Breast epithelium (tissue), 4 donors: ENCODE data around the gene ZDBF2. TPM values are rescaled to one million over a fixed set of nuclear protein-coding genes. Genes with fewer than 3 reads are reported as not detected.
"Not testable (repeated sequence)": the region's sequence is repeated elsewhere in the genome, so short reads cannot be mapped to it uniquely, and the experiment has no call there.

Source experiments
- DNase-seq, 2 donors: peaks; one replicate each; pipeline ENCODE4 v3.0.0-alpha.2; 2019; ENCODE audit warnings: low spot score in 2 of 2
- H3K27ac ChIP-seq, 2 donors: fragments of 200-600 bp; sonication (generic) in 1 of 2; one replicate each; pipeline ENCODE4 v1.5.1; 2016 to 2019; ENCODE audit warnings: mild to moderate bottlenecking in 1 of 2
- H3K27me3 ChIP-seq, 2 donors: fragments of 200-600 bp; sonication (generic) in 1 of 2; one replicate each; pipeline versions ENCODE4 v1.5.1 to v1.6.0; 2017 to 2019; ENCODE audit warnings: control low read depth in 1 of 2, mild to moderate bottlenecking in 1 of 2
- H3K36me3 ChIP-seq: fragments of 200-600 bp; one replicate; pipeline ENCODE4 v1.5.1; 2019
- H3K4me1 ChIP-seq, 2 donors: fragments of 200-600 bp; sonication (generic); one replicate each; pipeline ENCODE4 v1.5.1; 2016 to 2019; ENCODE audit warnings: control low read depth in 1 of 2
- H3K4me3 ChIP-seq, 3 donors: fragments of 200-600 bp; sonication (generic); 1 replicate in 2 of 3; 2 replicates in 1 of 3; pipeline ENCODE4 v1.5.1; 2016 to 2019; ENCODE audit warnings: mild to moderate bottlenecking in 3 of 3, moderate library complexity in 2 of 3
- H3K9me3 ChIP-seq, 2 donors: fragments of 200-600 bp; sonication (generic) in 1 of 2; one replicate each; pipeline ENCODE4 v1.5.1; 2016 to 2019; ENCODE audit warnings: control low read depth in 1 of 2
- POLR2A ChIP-seq: fragments of 450-650 bp; IDR thresholded peaks from one replicate; pipeline ENCODE4 v1.6.1; 2016; ENCODE audit warnings: antibody characterized with exemption, mild to moderate bottlenecking, moderate library complexity
- POLR2AphosphoS5 ChIP-seq, 3 donors: sonication (generic); formaldehyde crosslinking; IDR thresholded peaks; one replicate each; pipeline ENCODE4 v1.6.1; 2017; ENCODE audit warnings: antibody characterized with exemption in 3 of 3
- intact Hi-C: fragments of 100-400 bp; cut with DNase I; formaldehyde crosslinking; loops from one replicate; pipeline ENCODE4 v1.15.1; 2023; ENCODE audit warnings: low total_unique reads
- total RNA-seq, 3 donors: library from RNA; depleted of rRNA; stranded (reverse); fragments of >200 nt; gene quantifications; one replicate each; pipeline ENCODE4 v1.1.0, GENCODE V29; 2016
- TF ChIP-seq, protein P1 (sequence below), 3 donors: fragments of 450-650 bp; IDR thresholded peaks; one replicate each; pipeline ENCODE4 v1.5.1; 2016 to 2017; ENCODE audit warnings: antibody characterized with exemption in 3 of 3, mild to moderate bottlenecking in 3 of 3, moderate library complexity in 3 of 3

Gene ZDBF2
- total RNA-seq, 3 donors from 2014 or later, result 7.2 to 14.9 (median 10.2) TPM

DNA sequence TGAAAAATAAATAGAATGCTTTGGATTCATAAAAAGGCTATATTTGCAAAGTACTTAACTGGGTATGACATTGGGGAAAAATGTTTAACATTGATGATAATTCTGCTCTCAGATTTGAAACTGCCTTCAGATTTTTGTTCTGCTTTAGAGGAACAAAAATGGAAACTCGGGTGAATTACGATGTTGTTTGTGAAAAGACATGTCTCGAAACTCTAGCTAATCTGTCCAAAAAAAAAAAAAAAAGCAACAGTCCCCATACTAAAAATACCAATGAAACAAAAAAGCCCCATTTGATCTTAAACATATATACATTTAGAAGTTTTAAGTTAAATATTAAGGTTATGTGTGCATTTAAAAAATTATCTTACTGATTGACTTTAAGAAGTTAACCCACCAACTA, 3.0 kb downstream of the ZDBF2 start:
- Histone ChIP-seq H3K36me3 (no peaks in the 10 kb centered on the region), H3K4me3 (no peak overlapping the region), H3K27me3 (peaks cover 0 to 20% of the 10 kb centered on the region in 2 donors), H3K4me1 (no peaks in the 10 kb centered on the region), H3K9me3 (no peaks in the 10 kb centered on the region), H3K27ac (no peak overlapping the region)
- DNase-seq, result no peak
- no peak for TF ChIP-seq POLR2A
- TF ChIP-seq POLR2AphosphoS5 (IDR thresholded peaks at IDR 0.05), result no peak
- TF ChIP-seq, protein P1, sequence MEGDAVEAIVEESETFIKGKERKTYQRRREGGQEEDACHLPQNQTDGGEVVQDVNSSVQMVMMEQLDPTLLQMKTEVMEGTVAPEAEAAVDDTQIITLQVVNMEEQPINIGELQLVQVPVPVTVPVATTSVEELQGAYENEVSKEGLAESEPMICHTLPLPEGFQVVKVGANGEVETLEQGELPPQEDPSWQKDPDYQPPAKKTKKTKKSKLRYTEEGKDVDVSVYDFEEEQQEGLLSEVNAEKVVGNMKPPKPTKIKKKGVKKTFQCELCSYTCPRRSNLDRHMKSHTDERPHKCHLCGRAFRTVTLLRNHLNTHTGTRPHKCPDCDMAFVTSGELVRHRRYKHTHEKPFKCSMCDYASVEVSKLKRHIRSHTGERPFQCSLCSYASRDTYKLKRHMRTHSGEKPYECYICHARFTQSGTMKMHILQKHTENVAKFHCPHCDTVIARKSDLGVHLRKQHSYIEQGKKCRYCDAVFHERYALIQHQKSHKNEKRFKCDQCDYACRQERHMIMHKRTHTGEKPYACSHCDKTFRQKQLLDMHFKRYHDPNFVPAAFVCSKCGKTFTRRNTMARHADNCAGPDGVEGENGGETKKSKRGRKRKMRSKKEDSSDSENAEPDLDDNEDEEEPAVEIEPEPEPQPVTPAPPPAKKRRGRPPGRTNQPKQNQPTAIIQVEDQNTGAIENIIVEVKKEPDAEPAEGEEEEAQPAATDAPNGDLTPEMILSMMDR (IDR thresholded peaks at IDR 0.05), result no peak
- intact Hi-C loops, result no loop called here

DNA sequence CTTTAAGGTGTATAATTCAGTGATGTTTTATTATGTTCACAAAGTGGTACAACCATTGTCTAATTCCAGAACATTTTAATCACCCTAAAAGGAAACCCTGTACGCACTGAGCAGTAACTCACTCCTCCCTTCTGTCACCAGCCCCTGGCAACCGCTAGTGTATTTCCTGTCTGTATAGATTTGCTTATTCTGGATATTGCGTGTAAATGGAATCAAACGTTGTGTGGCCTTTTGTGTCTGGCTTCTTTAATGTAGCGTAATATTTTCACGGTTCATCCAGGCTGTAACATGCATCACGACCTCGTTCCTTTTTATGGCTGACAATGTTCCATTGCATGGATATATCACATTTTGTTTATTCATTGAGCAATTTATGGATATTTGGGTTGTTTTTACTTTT, 8.3 kb downstream of the ZDBF2 start:
- no peak for DNase-seq
- H3K9me3 ChIP-seq, result peaks cover 0 to 8% of the 10 kb centered on the region in 2 donors
- H3K4me1 ChIP-seq, result no peaks in the 10 kb centered on the region
- intact Hi-C loops, result no loop called here
- peaks cover 0 to 6% of the 10 kb centered on the region in 2 donors for H3K27me3 ChIP-seq
- TF ChIP-seq POLR2AphosphoS5 (IDR thresholded peaks at IDR 0.05) (no peak), POLR2A (no peak)
- TF ChIP-seq, protein P1 (IDR thresholded peaks at IDR 0.05), result no peak
- no peaks in the 10 kb centered on the region for H3K36me3 ChIP-seq
- no peak overlapping the region for H3K27ac ChIP-seq
- no peak overlapping the region for H3K4me3 ChIP-seq

DNA sequence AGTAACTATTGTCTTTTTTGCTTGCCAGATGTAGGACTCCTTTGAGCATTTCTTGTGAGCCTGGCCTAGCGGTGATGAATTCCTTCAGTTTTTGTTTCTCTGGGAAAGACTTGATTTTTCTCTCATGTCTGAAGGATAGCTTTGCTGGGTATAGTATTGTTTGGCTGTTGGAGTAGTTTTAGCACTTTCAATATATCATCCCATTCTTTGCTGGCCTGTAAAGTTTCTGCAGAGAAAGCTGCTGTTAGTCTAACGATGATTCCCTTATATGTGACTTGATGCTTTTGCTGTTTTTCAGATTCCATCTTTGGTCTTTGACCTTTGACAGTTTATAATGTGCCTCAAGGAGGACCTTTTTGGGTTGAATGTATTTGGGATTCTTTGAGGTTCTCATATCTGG, 12.7 kb downstream of the ZDBF2 start:
- DNase-seq, result no peak
- H3K36me3 ChIP-seq, result no peaks in the 10 kb centered on the region
- intact Hi-C loops, result no loop called here
- no peaks in the 10 kb centered on the region for H3K4me1 ChIP-seq
- H3K4me3 ChIP-seq, result no peak overlapping the region
- no peaks in the 10 kb centered on the region for H3K27me3 ChIP-seq
- H3K27ac ChIP-seq, result no peak overlapping the region
- TF ChIP-seq POLR2A (no peak), POLR2AphosphoS5 (IDR thresholded peaks at IDR 0.05) (no peak)
- TF ChIP-seq, protein P1 (IDR thresholded peaks at IDR 0.05), result no peak
- peaks cover 0 to 8% of the 10 kb centered on the region in 2 donors for H3K9me3 ChIP-seq

DNA sequence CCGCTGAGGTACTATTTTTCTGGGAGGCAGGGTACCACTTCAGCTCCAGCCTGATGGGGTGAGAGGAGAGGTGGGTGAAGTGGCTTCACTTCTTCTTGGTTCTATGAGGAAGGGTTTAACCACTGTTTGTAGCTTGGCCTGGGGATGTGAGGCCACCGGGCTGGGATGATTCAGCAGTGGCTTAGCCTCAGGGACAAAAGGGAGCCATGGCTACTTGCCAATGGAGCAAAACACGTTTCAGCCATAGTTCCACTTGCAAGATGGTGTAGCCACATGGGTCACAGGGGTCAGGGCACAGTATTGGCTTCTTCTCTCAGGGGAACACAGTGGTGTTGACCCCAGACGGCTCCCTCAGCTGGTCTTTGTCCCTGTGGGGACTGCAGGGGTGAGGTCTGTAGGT, 14.9 kb downstream of the ZDBF2 start:
- Histone ChIP-seq H3K4me1 (no peaks in the 10 kb centered on the region), H3K27ac (no peak overlapping the region), H3K9me3 (peaks cover 0 to 8% of the 10 kb centered on the region in 2 donors), H3K36me3 (no peaks in the 10 kb centered on the region), H3K4me3 (no peak overlapping the region), H3K27me3 (no peaks in the 10 kb centered on the region)
- TF ChIP-seq POLR2AphosphoS5 (IDR thresholded peaks at IDR 0.05) (no peak), POLR2A (no peak)
- TF ChIP-seq, protein P1 (IDR thresholded peaks at IDR 0.05), result no peak
- no peak for DNase-seq
- intact Hi-C loops, result no loop called here

DNA sequence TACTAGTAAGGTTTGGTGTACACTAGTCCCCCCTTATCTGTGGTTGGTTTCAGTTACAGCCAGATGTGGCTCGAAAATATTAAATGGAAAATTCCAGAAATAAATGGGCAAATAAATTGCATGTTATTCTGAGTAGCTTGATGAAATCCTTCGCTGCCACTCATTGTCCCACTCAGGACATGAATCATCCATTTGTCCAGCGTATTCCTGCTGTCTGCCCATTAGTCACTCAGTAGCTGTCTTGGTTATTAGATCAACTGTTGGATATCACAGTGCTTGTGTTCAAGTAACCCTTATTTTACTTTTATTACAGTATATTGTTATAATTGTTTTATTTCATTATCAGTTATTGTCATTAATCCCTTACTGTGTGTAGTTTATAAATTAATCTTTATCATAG, 21.7 kb downstream of the ZDBF2 start:
- Histone ChIP-seq H3K9me3 (no peaks in the 10 kb centered on the region), H3K4me1 (no peaks in the 10 kb centered on the region), H3K27me3 (no peaks in the 10 kb centered on the region), H3K27ac (no peak overlapping the region), H3K36me3 (no peaks in the 10 kb centered on the region), H3K4me3 (no peak overlapping the region)
- no peak for DNase-seq
- TF ChIP-seq, protein P1 (IDR thresholded peaks at IDR 0.05), result no peak
- TF ChIP-seq POLR2A (no peak), POLR2AphosphoS5 (IDR thresholded peaks at IDR 0.05) (no peak)
- intact Hi-C loops, result no loop called here

DNA sequence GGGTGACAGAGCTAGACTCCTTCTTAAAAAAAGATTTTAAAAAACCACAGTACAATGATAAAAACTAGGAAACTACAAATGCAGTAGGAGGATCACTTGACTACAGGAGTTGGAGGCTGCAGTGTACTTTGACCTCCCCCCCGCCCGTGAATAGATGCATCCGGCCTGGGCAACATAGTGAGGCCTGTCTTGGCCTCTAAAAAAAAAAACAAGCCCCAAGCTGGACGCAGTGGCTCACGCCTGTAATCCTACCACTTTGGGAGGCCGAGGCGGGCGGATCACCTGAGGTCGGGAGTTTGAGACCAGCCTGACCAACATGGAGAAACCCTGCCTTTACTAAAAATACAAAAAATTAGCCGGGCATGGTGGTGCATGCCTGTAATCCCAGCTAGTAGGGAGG, 25.1 kb downstream of the ZDBF2 start:
- H3K9me3 ChIP-seq, H3K4me1 ChIP-seq, H3K27me3 ChIP-seq, DNase-seq, H3K36me3 ChIP-seq, intact Hi-C loops, H3K27ac ChIP-seq, H3K4me3 ChIP-seq: not testable (repeated sequence)
